NT2/D1 (cell line): ENCODE measurements around the gene SFRP5.

Experiments used
- YY1 ChIP-seq: IDR thresholded peaks from 2 replicates; pipeline ENCODE4 v1.6.1; 2011; ENCODE audit not compliant: insufficient read length, insufficient read depth
- ZNF274 ChIP-seq: IDR thresholded peaks from 2 replicates; pipeline ENCODE4 v1.6.1; 2011; ENCODE audit warnings: mild to moderate bottlenecking, low read depth, low read length

GRCh38 chr10:97734021-97734420 is 37.8 kb downstream of the SFRP5 start:
- TF ChIP-seq ZNF274, result no peak
- no peak for TF ChIP-seq YY1
